ENCODE measurements around the gene SMG6. TPM values are rescaled to one million over a fixed set of nuclear protein-coding genes. Genes with fewer than 3 reads are reported as not detected.

SMG6 gene
- total and polyA plus RNA-seq, 2 of the 4 experiments (the other 2 are of a cell fraction): 16.3 to 30.3 TPM

DNA sequence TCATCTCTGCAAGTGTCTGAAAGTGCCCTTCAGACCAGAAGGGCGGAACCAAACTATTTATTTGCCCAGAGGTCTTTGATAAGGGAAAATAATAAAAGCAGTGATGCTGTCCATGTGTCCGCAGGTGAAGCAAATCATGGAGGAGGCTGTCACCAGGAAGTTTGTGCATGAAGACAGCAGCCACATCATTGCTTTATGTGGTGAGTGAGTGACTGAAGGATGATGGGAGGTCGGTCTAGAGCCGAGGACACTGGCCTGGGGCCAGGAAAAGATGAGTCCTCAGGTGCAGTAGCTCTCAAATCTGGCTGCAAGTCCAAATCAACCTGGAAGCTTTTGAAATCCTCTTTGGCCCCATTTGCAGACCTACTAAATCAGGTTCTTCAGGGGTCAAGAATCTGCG is 39.8 kb upstream of the SMG6 start:
- Histone ChIP-seq H2BK120ac (ENCODE audit: low read depth, low read length) (no peak overlapping the region), H3K14ac (replicated peaks; ENCODE audit: low read depth, low read length) (no peak overlapping the region), H2AFZ (replicated peaks; ENCODE audit: low read length, poor library complexity) (no peak overlapping the region), H3K18ac (ENCODE audit: low read depth, low read length) (no peak overlapping the region), H3K9me1 (ENCODE audit: insufficient read depth, low read length) (peaks cover 7% of the 10 kb centered on the region), H4K91ac (ENCODE audit: insufficient read depth, low read depth, low read length) (no peak overlapping the region), H3K79me1 (ENCODE audit: low read depth in 1 of 2, low read length in 2 of 2) (peaks cover 11 to 43% of the 10 kb centered on the region in 2 experiments), H2AK9ac (replicated peaks; ENCODE audit: low read depth, low read length, poor library complexity) (no peak overlapping the region), H3K4me3 (ENCODE audit: insufficient read depth, low read depth, low read length) (no peak overlapping the region), H3K56ac (ENCODE audit: extremely low read depth, insufficient read depth, low read length) (no peak overlapping the region), H2BK15ac (ENCODE audit: low read depth, low read length) (no peak overlapping the region), H4K20me1 (ENCODE audit: insufficient read depth, low read length) (peaks cover 13% of the 10 kb centered on the region), H3K4me2 (ENCODE audit: low read depth, low read length) (no peak overlapping the region), H3K27me3 (ENCODE audit: control insufficient read depth, insufficient read depth, low read length) (no peaks in the 10 kb centered on the region), H2AK5ac (ENCODE audit: low read depth, low read length) (no peak overlapping the region), H2BK5ac (ENCODE audit: low read depth, low read length, poor library complexity, severe bottlenecking) (no peak overlapping the region), H3K36me3 (ENCODE audit: control insufficient read depth, insufficient read depth, low read length) (peaks cover 19% of the 10 kb centered on the region), H2BK20ac (ENCODE audit: low read depth, low read length) (no peak overlapping the region), H3K4me1 (ENCODE audit: control insufficient read depth, insufficient read depth, low read length) (peaks cover 8% of the 10 kb centered on the region), H4K8ac (ENCODE audit: low read depth in 2 of 2, low read length in 2 of 2) (no peak overlapping the region), H4K5ac (ENCODE audit: low read depth, low read length) (no peak overlapping the region), H3K27ac (ENCODE audit: insufficient read depth, low read length) (no peak overlapping the region), H3K23ac (ENCODE audit: low read depth, low read length) (no peak overlapping the region), H3K9me3 (ENCODE audit: control insufficient read depth, insufficient read depth, low read length) (no peaks in the 10 kb centered on the region), H3K9ac (ENCODE audit: low read depth, low read length) (no peak overlapping the region), H3K4ac (ENCODE audit: low read depth, low read length) (no peak overlapping the region)
- BruUV-seq (replicated peaks): no TSS peak
- CTCF ChIA-PET: no interaction called here
- TF ChIP-seq RFX5 (IDR thresholded peaks at IDR 0.05; ENCODE audit: low read depth, low read length) (no peak), FOS (IDR thresholded peaks at IDR 0.05; ENCODE audit: low read depth, low read length) (no peak), RAD21 (IDR thresholded peaks at IDR 0.05; ENCODE audit: low read length) (no peak), POLR2A (IDR thresholded peaks at IDR 0.05; ENCODE audit: low read depth, low read length) (no peak), SMC3 (IDR thresholded peaks at IDR 0.05; ENCODE audit: low read depth, low read length) (no peak)
- TF ChIP-seq, protein P1, sequence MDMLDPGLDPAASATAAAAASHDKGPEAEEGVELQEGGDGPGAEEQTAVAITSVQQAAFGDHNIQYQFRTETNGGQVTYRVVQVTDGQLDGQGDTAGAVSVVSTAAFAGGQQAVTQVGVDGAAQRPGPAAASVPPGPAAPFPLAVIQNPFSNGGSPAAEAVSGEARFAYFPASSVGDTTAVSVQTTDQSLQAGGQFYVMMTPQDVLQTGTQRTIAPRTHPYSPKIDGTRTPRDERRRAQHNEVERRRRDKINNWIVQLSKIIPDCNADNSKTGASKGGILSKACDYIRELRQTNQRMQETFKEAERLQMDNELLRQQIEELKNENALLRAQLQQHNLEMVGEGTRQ (IDR thresholded peaks at IDR 0.05; ENCODE audit: low read depth, low read length): no peak
- dilution Hi-C loops (cut with HindIII; ENCODE audit: low sequenced_read_pairs, unreplicated experiment) (no loop called here), intact Hi-C loops (cut with micrococcal nuclease) (no loop called here), in situ Hi-C loops (cut with MboI; ENCODE audit: low sequenced_read_pairs) (no loop called here)
- no CpG with 5 or more reads among the region's 5 CpGs for WGBS, 2 experiments (ENCODE audit: extremely low coverage in 2 of 2, insufficient read length in 1 of 2)
- ATAC-seq (ENCODE audit: low read depth) (no peak), DNase-seq (no peak)
- POLR2A ChIA-PET (ENCODE audit: unreplicated experiment): no interaction called here
